ENCODE measurements around the gene POU2F2.

The POU2F2 gene

DNA sequence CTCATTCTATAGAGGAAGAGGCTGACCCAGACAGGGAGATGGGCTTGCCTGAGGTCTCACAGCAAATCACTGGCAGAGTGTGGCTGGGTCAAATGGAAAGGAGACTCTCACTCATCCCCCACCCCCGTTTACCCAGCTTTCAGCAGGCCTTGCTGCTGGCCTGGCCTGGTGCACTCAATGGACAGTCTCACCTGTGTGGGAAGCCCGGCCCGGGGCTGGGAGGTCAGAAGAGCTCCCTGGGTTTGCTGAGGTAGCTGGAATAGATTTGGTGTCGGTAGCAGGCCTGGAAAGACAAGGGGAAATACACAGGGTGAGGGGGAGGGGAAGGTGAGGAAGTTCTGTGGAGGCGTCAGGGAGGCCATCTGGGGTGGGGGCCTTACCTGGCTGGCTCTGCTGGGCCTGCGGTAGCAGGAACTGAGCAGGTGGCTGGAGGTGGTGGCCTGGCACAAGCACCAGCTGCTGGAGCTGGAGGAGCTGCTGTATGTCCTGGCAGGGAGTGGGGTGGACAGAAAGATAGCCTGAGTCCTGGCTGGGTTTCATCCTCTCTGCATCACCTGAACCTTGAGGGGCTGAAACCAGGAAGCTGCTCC, 32.8 kb downstream of the POU2F2 start:
- no peak for DNase-seq (ENCODE audit: low spot score)

DNA sequence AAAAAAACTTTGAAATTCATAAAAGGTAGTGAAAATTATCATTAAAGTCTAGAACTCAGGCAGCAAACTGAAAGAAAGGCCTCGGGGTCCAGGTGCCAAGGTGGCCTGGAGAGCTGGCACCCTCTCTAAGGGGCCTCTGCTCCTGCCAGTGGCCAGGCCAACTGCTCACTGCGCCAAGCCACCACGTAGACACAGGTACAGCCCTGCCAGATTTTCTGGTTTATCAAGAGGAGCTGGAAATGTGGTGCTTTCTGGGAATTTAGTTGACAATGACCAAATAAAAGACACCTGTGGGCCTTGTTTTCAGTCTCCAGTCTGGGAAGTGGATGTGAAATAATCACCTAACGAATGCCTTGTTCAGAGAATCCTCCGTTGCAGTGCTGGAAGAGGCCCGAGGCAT, 33.5 kb downstream of the POU2F2 start:
- no peak for DNase-seq (ENCODE audit: low spot score)

DNA sequence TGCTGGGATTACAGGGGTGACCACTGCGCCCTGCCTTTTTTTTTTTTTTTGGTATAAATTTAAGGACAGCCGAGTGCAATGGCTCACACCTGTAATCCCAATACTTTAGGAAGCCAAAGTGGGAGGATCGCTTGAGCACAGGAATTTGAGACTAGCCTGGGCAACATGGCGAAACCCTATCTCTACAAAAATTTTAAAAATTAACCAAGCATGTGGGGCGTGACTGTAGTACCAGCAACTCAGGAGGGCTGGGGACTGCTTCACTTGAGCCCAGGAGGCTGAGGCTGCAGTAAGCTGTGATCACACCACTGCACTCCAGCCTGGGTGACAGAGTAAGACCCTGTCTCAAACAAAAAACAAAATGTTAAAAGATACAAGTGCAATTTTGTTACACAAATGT, 34.8 kb downstream of the POU2F2 start:
- no peak for DNase-seq (ENCODE audit: low spot score)

DNA sequence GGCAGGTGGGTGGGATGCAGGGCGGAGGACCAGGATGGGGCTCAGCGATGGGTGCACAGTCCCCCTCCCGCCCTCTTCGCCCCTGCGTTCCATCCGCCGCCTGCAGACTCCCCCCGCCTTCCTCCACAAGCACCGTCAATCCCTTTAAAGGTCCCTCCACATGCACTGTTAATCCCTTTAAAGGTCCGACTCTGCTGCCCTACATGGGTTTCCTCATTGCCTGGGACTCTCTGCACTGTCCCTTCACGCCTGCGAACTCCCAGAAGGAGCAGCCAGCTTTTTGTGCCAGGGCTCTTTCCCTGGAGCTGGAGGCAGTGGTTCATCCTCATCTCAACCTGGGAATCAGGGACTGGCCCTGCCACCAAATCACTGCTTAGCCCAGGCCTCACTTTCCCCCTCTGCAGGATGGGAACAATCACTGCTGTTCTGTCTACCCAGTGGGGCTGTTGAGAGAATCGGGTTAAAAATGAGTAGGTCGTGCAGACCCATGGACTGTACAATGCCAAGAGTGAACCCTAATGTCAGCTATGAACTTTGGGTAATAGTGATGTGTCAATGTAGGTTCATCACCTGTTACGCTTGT, 35.9 kb downstream of the POU2F2 start:
- DNase-seq (ENCODE audit: low spot score): no peak

DNA sequence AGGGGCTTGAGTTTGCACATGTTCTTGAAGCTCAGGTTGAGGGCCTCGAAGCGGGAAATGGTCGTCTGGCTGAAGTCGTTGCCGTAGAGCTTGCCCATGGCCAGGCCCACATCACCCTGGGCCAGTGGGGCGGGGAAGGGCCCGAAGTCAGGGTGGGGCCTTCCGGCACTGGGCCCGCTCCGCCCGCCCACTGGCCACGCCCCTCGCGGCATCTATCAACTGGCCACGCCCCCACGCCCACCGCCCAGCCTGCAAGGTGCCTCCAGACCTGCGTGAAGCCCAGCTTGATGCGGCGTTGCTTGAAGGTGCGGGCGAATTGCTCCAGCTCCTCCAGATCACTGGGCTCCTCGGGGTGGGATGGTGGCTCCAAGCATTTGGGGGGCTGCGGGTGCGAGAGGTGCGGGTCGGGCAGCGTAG, 36.4 kb downstream of the POU2F2 start:
- peak; percentile 92 for DNase-seq (ENCODE audit: low spot score)

DNA sequence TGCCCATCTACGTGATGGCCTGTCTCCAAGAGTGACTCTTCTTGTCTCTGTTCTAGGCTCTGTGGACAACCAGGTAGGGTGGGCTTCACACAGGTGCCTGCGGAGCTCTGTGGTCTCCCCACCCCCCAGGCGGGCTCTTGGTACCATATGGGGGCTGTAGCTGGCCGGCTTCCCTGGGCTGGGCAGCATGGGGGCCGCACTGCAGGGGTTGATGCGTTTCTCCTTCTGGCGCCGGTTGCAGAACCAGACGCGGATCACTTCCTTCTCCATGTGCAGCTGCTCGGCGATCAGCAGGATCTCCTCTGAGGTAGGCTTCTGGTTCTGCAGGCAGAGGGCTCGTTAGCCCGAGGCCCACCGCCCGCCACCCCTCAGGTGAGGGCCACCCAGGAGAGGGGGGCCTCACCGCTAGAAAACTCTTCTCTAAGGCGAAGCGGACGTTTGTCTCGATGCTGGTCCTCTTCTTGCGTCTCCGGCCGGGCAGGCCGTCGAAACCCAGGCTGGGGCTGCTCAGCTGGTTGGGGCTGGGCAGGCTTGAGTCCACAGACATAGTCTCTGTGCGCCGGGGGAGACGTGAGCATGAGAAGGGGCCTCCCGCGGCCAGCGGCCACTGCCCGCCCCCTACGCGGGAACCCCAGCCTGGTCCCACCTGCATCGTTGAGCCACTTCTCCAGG, 37.0 kb downstream of the POU2F2 start:
- no peak for DNase-seq (ENCODE audit: low spot score)

DNA sequence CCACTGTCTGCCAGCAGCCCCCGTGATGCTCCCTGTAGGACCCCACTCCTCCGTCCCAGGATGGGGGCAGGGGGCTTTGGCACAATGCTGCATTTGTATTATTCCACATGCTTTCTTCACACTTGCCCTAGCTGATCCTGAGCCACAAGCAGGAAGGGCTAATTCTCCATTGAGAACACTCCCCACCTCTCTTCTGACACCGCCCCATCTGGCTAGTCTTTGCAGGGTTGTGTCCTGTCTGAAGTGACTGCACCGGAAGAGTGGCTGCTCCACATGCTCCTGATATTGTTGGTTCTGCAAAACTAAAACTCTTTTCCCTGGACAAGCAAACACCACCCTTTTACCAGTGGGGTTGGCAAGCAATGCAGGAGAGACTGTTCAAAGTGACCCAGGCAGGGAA, 38.3 kb downstream of the POU2F2 start:
- DNase-seq (ENCODE audit: low spot score): no peak

DNA sequence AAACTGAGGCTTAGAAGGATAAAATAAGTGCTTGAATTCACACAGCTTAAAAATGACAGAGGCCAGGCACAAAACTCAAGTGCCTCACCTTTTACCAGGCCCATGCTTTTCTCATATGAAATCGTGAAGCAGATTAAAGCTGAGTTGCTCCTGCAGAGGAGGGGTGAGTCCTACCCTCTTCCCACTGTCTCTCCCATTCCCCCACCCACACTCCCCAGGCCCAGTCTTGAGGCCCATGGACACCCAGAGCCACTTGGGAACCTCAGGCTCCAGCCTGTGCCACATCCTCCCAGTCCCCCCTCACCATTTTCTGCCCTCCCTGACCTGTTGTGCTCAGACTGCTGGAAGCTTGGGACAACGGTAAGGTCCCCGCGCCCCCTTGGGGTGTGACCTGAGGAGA, 38.7 kb downstream of the POU2F2 start:
- no peak for DNase-seq (ENCODE audit: low spot score)

DNA sequence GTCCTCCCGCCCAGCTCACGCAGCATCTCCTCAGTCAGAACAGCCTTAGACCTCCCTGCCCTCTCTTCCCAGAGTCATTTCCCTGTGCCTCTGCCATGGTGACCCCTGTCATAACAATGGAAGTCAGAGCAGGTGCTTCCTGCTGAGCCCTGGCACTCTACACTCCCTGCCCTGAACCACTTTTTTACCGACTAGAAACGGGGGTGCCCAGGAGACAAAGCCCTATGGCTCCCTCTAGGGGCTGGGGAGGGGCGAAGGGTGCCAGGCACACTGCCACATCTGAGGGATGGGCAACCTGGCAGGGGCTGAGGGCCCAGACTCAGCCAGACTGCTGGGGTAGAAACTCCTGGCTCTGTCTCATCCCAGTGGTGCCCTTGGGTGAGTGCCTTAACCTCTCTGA, 39.9 kb downstream of the POU2F2 start:
- peak; percentile 53 for DNase-seq (ENCODE audit: low spot score)

DNA sequence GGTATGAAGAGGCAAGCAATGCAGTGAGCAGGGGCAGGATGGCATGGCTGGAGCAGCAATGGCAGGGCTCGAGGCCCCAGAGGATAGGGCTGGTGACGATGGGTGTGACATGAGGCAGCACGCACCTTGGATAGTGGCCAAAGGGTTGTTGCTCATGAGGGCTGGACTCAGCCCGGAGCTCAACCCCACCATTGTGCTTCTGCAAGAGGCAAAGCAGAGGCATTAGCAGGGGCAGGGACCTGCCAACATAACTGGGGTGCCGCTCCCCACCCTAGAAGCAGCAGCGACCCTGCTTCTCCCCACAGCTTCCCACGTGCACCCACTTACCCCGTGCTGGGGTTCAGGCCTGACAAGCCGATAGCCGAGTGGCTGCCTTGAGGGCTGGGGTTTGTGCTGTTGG, 40.5 kb downstream of the POU2F2 start:
- DNase-seq (ENCODE audit: low spot score): no peak

DNA sequence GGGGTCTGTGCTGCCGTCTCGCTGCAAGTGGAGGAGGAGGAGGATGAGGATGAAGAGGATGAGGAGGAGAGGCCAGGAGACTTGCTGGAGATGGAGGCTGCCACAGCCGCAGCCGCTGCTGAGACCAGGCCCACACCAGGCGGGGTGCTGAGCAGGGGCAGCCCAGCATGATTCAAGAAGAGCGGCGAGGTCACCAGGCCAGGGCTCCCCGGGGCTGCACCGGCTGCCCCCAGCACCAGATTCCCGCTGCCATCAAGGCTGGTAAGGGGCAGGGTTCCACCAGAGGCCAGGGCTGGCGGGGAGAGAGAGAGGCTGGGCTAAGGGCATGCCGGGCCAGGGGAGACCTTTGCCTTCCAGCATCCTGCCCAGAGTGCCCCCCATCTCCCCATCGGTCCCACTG, 40.9 kb downstream of the POU2F2 start:
- no peak for DNase-seq (ENCODE audit: low spot score)

DNA sequence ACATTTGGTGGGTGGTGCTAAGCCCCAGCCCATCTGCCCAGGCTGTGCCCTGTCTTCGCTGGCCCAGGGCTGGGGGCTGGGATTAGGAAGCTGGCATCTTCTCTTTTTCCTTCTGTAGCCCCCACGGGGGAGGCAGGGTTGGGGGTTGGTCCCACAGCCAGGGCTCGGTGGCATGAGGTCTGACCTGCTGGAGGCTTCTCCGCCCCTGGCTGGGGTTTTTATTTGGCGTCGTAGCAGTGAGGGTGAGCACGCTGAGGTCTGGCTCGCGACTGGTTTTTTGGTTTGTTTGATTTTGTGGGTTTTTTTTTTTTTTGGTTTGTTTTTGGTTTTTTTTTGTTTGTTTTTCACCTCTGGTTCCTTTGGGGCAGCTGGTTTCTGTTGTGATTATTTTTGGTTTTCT, 41.6 kb downstream of the POU2F2 start:
- DNase-seq (ENCODE audit: low spot score): no peak

DNA sequence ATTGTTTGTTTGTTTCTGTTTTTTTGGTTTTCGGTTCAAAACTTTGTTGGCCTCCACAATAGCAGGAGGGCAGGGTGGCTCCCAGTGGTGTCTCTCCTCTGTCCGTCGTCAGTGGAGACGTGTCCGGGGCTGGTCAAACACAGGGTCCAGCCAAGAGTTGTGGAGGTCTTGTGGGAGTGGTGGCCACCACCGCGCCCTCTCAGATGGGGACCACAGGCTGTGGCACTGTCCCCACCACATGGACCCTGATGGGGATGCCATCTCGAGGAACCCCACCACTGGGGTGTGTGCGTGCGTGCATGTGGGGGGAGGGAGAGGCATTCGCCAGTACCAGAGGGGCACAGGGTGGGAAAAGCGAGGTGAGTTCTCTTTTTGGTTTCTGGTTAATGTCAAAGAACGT, 42.5 kb downstream of the POU2F2 start:
- DNase-seq (ENCODE audit: low spot score): no peak

DNA sequence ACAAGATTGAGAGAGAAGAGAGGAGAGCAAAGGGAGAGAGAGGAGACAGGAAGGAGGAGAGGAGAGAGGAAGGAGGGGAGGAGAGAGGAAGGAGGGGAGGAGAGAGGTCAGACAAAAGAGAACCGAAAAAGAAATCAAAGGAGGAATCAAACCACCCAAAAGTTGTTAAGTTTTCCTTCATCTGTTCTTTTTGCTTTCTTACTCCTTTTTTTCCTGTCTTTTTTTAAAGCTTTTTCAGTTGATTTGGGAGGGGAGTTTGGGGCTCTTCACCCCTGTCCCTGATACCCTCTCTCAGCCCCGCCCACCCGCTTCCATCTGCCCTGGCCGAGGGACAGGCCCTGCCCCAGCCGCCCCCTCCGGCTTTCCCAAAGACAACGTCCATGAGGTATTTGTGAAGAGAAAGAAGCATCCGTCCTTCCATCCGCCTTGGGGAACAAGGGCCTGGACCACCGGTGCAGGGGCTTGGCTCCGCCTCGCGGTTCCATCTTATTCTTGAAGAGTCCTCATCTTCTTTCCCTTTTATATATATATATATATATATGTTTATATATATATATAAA, 43.0 kb downstream of the POU2F2 start:
- DNase-seq (ENCODE audit: low spot score): peak; percentile 39

DNA sequence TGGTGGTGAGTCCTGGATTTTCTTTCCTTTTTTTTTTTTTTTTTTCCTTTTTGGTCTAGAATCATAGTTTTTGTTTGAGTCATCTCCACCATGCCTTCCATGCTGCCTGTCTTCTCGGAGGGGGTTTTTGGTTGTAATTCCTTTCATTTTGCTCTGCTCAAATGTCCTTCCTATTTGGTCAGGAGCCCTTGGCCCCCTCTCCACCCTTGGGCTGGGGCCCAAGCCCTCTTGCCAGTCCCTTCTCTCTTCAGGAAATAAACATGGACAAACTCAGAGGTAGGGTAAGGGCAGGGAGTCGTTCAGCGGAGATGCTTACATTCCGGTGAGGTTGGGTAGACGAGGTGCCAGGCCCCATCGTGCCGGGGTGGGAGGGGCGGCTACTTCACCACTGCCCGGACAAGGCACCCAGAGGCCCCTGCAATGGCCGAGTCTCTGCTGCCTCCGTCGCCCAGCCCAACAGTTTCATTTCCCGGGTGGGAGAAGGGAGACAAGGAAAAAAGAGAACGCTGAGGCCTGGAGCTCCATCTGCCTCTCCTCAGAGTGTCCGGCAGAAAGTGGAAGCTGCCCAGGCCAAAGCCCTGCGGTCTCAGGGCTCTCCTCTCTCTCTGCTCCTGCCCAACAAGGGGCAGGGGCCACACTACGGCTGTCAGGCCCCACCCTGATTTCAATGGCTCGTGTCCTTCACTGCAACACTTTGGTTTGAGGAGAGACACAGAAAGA, 43.6 kb downstream of the POU2F2 start:
- DNase-seq (ENCODE audit: low spot score): no peak

DNA sequence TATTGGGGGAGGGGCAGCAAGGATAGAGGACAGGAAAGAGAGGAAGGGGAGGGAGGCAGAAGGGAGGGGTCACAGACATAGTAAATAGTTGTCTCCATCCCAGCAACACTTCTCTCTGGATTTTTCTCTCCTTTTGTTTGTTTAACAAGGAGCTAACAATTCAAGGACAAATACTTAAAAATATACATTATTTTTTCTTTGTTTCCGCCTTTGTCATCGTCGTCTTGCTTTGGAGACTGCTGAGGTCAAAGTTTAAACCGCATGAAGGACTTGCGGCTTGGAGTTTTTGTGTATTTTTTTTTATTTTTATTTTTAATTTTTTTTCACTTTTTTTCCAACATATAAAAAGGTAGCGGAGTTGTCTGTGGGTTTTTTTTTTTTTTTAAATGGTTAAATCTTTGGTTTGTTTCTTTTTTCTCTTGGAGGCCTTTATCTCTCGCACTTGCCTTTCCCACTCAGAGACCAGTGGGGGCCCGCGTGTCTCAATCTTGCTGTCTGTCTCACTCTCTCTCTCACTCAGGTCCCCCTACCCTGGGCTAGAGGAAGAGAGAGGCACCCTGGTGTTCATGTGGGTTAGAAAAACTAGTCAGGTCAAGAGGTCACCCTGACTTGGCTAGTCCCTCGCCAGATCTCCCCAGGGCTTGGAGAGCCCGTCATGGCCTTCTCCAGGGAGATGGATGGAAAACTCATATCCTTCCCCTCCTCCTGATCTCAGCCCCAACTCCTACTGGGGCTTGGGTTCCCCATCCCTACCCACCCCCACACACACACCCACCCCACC, 45.3 kb downstream of the POU2F2 start:
- peak; percentile 46 for DNase-seq (ENCODE audit: low spot score)

DNA sequence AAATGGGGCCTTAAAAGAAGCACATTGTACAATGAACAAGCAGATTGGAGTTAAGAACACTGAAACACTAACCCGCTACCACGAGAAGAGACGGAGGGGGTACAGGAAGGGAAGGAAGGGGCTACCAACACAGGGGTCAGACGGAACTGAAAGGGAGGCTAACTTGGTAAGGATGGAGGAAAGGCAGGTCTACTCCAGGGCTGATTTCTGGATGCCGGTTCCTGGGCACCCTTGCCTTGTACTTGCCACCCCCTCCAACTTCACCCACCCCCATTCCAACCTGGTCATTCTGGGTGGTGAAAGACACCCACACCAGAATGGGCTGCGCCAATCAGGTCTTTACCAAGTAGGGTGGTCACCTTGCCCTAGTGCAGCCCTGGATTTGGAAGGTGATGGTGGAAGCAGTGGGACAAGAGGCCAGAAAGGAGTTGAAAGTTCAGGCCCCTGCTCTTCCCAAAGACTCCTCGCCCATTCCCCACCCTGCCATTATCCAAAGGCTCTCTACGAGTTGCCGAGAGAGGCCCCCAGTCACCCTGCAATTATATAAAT, 46.0 kb downstream of the POU2F2 start:
- no peak for DNase-seq (ENCODE audit: low spot score)

DNA sequence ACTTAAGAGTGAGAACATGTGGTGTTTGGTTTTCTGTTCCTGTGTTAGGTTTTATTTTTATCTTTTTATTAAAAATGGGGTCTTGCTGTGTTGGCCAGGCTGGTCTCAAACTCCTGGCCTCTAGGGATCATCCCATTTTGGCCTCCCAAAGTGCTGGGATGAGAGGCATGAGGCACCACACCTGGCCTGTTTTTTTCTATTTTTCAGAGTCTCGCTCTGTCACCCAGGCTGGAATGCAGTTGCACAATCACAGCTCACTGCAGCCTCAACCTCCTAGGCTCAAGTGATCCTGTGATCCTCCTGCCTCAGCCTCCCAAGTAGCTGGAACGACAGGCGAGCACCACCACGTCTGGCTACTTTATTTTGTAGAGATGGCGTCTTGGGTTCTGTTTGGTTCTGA, 48.7 kb downstream of the POU2F2 start:
- DNase-seq (ENCODE audit: low spot score): no peak

DNA sequence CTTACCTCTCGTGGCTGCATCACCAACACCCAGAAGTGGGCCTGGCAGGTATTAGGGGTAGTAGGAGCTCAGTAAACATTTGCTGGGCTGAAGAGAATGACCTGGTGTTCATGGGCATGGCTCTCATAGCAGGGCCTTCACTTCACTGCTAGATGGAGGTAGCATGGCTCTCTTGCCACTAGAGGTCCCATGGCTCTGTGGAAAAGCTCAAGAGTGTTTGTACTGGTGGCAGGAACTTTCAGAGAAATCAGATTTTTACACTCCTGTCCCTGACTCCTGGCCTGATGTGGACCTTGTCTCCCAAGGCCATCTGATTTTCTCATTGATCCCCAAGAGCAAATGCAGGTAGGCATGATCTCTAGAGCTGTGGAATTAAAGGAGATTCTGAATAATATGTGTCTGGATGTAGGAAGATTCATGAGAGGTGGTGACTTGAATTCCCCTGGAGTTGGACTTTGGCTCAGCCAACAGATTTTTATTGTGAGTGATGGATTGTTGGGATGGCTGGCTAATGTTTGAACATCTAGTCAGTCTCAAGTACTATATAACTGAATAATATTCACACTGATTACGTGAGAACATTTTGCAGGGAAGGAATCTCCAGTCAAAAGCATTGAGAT, 50.6 kb downstream of the POU2F2 start:
- DNase-seq (ENCODE audit: low spot score): no peak

DNA sequence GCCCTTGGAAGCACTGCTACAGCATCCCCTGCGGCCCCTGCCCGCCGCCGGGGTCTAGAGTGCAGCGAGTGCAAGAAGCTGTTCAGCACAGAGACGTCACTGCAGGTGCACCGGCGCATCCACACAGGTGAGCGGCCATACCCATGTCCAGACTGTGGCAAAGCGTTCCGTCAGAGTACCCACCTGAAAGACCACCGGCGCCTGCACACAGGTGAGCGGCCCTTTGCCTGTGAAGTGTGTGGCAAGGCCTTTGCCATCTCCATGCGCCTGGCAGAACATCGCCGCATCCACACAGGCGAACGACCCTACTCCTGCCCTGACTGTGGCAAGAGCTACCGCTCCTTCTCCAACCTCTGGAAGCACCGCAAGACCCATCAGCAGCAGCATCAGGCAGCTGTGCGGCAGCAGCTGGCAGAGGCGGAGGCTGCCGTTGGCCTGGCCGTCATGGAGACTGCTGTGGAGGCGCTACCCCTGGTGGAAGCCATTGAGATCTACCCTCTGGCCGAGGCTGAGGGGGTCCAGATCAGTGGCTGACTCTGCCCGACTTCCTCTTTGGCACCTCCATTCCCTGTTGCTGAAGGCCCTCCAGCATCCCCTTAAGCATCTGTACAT, 51.4 kb downstream of the POU2F2 start:
- DNase-seq (ENCODE audit: low spot score): no peak
